Vagina (tissue), 2 donors: Measurements from ENCODE around the gene FUZ. TPM values are rescaled to one million over a fixed set of nuclear protein-coding genes. Genes with fewer than 3 reads are reported as not detected.

Experiments
- DNase-seq, 2 donors: peaks; one replicate each; pipeline ENCODE4 v3.0.0-alpha.2; 2017; ENCODE audit errors: extremely low spot score in 2 of 2
- H3K27ac ChIP-seq: fragments of 200-600 bp; sonication (generic); one replicate; pipeline ENCODE4 v1.5.1; 2019
- H3K27me3 ChIP-seq: fragments of 200-600 bp; sonication (generic); one replicate; pipeline ENCODE4 v1.5.1; 2019
- H3K36me3 ChIP-seq, 2 donors: fragments of 200-600 bp; sonication (generic); one replicate each; pipeline ENCODE4 v1.5.1; 2017 to 2019
- H3K4me1 ChIP-seq: fragments of 200-600 bp; sonication (generic); one replicate; pipeline ENCODE4 v1.5.1; 2019
- H3K4me3 ChIP-seq, 2 donors: fragments of 200-600 bp; sonication (generic); 1 replicate in 1 of 2; 2 replicates in 1 of 2; pipeline ENCODE4 v1.5.1; 2016 to 2019
- H3K9me3 ChIP-seq: fragments of 200-600 bp; sonication (generic); one replicate; pipeline ENCODE4 v1.5.1; 2019
- POLR2A ChIP-seq, 2 donors: fragments of 450-650 bp; IDR thresholded peaks; one replicate each; pipeline ENCODE4 v1.6.1; 2017; ENCODE audit warnings: antibody characterized with exemption in 2 of 2, mild to moderate bottlenecking in 2 of 2, moderate library complexity in 2 of 2
- POLR2AphosphoS5 ChIP-seq, 2 donors: sonication (generic); formaldehyde crosslinking; IDR thresholded peaks; one replicate each; pipeline ENCODE4 v1.9.0; 2017; ENCODE audit warnings: antibody characterized with exemption in 2 of 2, mild to moderate bottlenecking in 2 of 2, low read depth in 1 of 2; ENCODE audit not compliant: insufficient read depth in 1 of 2
- intact Hi-C: fragments of 100-400 bp; cut with DNase I; formaldehyde crosslinking; loops from one replicate; pipeline ENCODE4 v1.15.1; 2023
- total RNA-seq: library from RNA; depleted of rRNA; stranded (reverse); fragments of >200 nt; gene quantifications from one replicate; pipeline ENCODE4 v1.2.3, GENCODE V29; 2016
- TF ChIP-seq, protein P1 (sequence below), 3 experiments: fragments of 450-650 bp in 2 of 3; fragments of 200-600 bp in 1 of 3; sonication (generic) in 1 of 3; IDR thresholded peaks; one replicate each; pipeline ENCODE4 v1.5.1; 2017 to 2019; ENCODE audit warnings: antibody characterized with exemption in 3 of 3, mild to moderate bottlenecking in 2 of 3, moderate library complexity in 2 of 3

The FUZ gene
- total RNA-seq, 1 donor from 2014 or later: 11.5 TPM

DNA sequence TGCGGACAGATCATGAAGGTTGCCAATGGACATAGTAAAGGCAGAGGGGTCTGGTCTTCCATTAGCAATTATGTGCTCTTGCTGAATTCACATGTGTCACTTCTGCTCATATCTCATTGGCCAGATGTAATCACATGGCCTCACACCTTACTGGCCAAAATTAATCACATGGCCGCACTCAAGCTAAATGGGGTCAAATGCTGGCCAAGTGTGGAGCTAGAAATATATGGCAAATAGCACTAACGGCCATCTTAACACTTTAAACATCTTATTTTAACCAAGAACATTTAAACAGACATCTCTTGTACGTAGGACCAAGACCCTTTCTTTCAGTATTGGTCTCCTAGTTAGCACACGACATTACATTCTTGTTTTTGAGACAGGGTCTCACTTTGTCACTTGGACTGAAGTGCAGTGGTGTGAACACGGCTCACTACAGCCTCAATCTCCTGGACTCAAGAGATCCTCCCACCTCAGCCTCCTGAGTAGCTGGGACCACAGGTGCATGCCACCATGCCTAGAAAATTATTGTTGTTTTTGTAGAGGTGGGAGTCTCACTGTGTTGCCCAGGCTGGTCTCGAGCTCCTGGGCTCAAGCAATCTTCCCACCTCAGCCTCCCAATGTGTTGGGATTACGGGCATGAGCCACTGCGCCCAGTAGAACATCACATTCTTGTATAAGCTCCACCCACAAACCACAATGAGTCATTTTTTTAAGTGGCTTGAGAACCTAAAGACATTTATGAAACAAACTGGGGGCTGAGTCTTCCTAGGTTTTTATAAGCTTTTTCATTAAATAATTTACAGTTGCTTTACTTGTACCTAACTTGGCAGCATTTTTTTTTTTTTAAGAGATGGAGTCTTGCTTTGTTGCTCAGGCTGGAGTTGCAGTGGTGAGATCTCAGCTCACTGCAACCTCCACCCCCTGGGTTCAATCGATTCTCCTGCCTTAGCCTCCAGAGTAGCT lies 34.9 kb upstream of the FUZ start:
- no peak overlapping the region for H3K27ac ChIP-seq
- TF ChIP-seq, protein P1, sequence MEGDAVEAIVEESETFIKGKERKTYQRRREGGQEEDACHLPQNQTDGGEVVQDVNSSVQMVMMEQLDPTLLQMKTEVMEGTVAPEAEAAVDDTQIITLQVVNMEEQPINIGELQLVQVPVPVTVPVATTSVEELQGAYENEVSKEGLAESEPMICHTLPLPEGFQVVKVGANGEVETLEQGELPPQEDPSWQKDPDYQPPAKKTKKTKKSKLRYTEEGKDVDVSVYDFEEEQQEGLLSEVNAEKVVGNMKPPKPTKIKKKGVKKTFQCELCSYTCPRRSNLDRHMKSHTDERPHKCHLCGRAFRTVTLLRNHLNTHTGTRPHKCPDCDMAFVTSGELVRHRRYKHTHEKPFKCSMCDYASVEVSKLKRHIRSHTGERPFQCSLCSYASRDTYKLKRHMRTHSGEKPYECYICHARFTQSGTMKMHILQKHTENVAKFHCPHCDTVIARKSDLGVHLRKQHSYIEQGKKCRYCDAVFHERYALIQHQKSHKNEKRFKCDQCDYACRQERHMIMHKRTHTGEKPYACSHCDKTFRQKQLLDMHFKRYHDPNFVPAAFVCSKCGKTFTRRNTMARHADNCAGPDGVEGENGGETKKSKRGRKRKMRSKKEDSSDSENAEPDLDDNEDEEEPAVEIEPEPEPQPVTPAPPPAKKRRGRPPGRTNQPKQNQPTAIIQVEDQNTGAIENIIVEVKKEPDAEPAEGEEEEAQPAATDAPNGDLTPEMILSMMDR (IDR thresholded peaks at IDR 0.05): no peak
- TF ChIP-seq POLR2AphosphoS5 (IDR thresholded peaks at IDR 0.05; ENCODE audit: insufficient read depth in 1 of 2, low read depth in 1 of 2) (no peak), POLR2A (IDR thresholded peaks at IDR 0.05) (no peak)
- H3K36me3 ChIP-seq: no peaks in the 10 kb centered on the region
- peaks cover 20% of the 10 kb centered on the region for H3K4me1 ChIP-seq
- H3K27me3 ChIP-seq: no peaks in the 10 kb centered on the region
- H3K4me3 ChIP-seq: no peak overlapping the region
- intact Hi-C loops: loop anchor here (10.0 kb wide), 1 partner anchor 73 kb away; no protein-coding TSS in a partner anchor
- no peak for DNase-seq
- H3K9me3 ChIP-seq: no peaks in the 10 kb centered on the region

DNA sequence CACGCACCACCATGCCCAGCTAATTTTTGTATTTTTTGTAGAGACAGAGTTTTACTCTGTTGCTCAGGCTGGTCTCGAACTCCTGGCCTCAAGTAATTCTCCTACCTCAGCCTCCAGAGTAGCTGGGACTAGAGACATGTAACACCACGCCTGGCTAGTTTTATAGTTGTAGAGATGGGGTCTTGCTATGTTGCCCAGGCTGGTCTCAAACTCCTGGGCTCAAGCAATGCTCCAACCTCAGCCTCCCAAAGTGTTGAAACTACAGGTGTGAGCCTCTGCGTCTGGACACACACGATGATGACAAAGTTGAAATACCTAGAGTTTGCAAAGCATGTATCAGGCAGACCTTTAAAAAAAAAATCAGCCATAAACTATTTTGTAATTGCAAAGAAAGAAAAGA lies 33.3 kb upstream of the FUZ start:
- DNase-seq: no peak
- no peaks in the 10 kb centered on the region for H3K27me3 ChIP-seq
- no peak overlapping the region for H3K27ac ChIP-seq
- peaks cover 5% of the 10 kb centered on the region for H3K4me1 ChIP-seq
- no peaks in the 10 kb centered on the region for H3K9me3 ChIP-seq
- TF ChIP-seq POLR2A (IDR thresholded peaks at IDR 0.05) (no peak), POLR2AphosphoS5 (IDR thresholded peaks at IDR 0.05; ENCODE audit: insufficient read depth in 1 of 2, low read depth in 1 of 2) (no peak)
- TF ChIP-seq, protein P1 (IDR thresholded peaks at IDR 0.05): no peak
- H3K36me3 ChIP-seq: no peaks in the 10 kb centered on the region
- H3K4me3 ChIP-seq: no peak overlapping the region
- intact Hi-C loops: loop anchor here (10.0 kb wide), 1 partner anchor 72 kb away; no protein-coding TSS in a partner anchor

DNA sequence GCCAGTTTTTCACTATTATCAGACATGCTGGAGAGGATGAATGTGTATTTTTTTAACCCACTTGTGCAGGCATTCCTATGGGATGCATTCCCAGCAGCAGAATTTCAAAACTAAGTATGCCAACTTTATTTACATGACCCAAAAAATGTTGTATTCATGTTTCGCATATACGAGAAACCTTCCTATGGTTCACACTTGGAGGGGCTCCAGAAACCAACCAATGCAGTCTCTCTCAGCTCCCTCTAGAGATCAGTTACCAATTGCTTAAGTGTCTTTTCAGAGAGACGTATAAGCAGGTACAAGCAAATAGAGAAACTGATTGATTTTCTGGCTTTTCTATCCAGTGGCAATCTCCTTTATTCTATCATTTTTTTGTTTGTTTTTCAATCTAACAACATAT lies 32.3 kb upstream of the FUZ start:
- Histone ChIP-seq H3K4me1 (peaks cover 5% of the 10 kb centered on the region), H3K36me3 (no peaks in the 10 kb centered on the region), H3K4me3 (no peak overlapping the region), H3K9me3 (no peaks in the 10 kb centered on the region), H3K27me3 (no peaks in the 10 kb centered on the region), H3K27ac (no peak overlapping the region)
- DNase-seq: no peak
- intact Hi-C loops: loop anchor here (10.0 kb wide), 1 partner anchor 71 kb away; no protein-coding TSS in a partner anchor
- TF ChIP-seq POLR2A (IDR thresholded peaks at IDR 0.05) (no peak), POLR2AphosphoS5 (IDR thresholded peaks at IDR 0.05; ENCODE audit: insufficient read depth in 1 of 2, low read depth in 1 of 2) (no peak)
- TF ChIP-seq, protein P1 (IDR thresholded peaks at IDR 0.05): no peak

DNA sequence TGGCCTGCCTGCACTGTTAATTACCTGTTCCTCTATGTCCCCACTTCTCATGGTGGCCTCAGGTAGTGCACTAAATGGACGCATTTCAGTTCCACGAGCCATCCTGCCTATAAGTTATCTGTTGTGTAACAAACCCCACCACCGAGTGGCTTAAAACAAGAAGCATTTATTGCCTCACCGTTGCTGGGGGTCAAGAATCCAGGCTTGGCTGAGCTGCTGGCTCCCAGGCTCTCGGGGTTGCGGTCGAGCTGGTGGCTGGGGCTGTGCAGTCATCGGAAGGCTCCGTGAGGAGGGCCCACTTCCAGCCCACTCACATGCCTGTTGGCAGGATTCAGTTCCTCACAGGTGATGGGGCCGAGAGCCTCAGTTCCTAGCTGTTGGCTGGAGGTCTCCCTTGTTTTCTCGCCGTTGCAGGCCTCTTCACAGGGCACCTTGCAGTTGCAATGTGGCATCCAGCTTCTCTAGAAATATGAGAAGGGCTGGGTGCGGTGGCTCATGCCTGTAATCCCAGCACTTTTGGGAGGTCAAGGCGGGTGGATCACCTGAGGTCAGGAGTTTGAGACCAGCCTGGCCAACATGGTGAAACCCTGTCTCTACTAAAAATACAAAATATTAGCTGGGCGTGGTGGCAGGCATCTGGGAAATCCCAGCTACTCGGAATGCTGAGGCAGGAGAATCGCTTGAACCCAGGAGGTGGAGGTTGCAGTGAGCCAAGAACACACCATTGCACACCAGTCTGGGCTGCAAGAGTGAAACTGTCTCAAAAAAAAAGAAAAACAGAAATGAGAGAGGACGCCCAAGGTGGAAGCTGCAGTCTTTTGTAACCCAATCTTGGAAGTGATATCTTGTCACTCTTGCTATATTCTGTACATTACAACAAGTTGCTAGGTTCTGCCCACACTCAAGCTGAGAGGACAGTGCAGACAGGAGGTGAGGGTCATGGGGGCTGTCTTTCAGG lies 31.3 kb upstream of the FUZ start:
- Histone ChIP-seq H3K4me3 (no peak overlapping the region), H3K4me1 (no peaks in the 10 kb centered on the region), H3K27ac (no peak overlapping the region), H3K36me3 (no peaks in the 10 kb centered on the region), H3K9me3 (no peaks in the 10 kb centered on the region), H3K27me3 (no peaks in the 10 kb centered on the region)
- intact Hi-C loops: loop anchor here (10.0 kb wide), 1 partner anchor 70 kb away; no protein-coding TSS in a partner anchor
- no peak for DNase-seq
- TF ChIP-seq, protein P1 (IDR thresholded peaks at IDR 0.05): no peak
